ENCODE measurements around the gene MAMSTR.
"Not testable (repeated sequence)": the region's sequence is repeated elsewhere in the genome, so short reads cannot be mapped to it uniquely, and the experiment has no call there.

The MAMSTR gene

GRCh38 chr19:48698046-48698445 is 21.5 kb downstream of the MAMSTR start:
- peak; percentile 58 for DNase-seq (ENCODE audit: low read depth, low spot score)
- no peak overlapping the region for H3K4me3 ChIP-seq (ENCODE audit: low read length)

GRCh38 chr19:48696353-48697010 is 23.0 kb downstream of the MAMSTR start:
- no peak overlapping the region for H3K4me3 ChIP-seq (ENCODE audit: low read length)
- DNase-seq (ENCODE audit: low read depth, low spot score) = no peak

- no peak within 1 kb of the TSS for H3K4me3 ChIP-seq (ENCODE audit: low read length)
- no peak for DNase-seq (ENCODE audit: low read depth, low spot score)
Measured at GRCh38 chr19:48695743-48696352, 23.7 kb downstream of the MAMSTR start, which contains the start of gene FUT2. Gene FUT2, plus strand, starts transcription at chr19:48695971. Its CDS starts 6,986 bp downstream, at chr19:48702957.

GRCh38 chr19:48693629-48694028 is 25.9 kb downstream of the MAMSTR start:
- not testable (repeated sequence) for DNase-seq (ENCODE audit: low read depth, low spot score); H3K4me3 ChIP-seq (ENCODE audit: low read length)

GRCh38 chr19:48689449-48689848 is 30.1 kb downstream of the MAMSTR start:
- DNase-seq (ENCODE audit: low read depth, low spot score) = no peak
- H3K4me3 ChIP-seq (ENCODE audit: low read length) = no peak overlapping the region

GRCh38 chr19:48687776-48688175 is 31.7 kb downstream of the MAMSTR start:
- DNase-seq (ENCODE audit: low read depth, low spot score) = no peak
- H3K4me3 ChIP-seq (ENCODE audit: low read length) = no peak overlapping the region

GRCh38 chr19:48686637-48687036 is 32.9 kb downstream of the MAMSTR start:
- H3K4me3 ChIP-seq (ENCODE audit: low read length); DNase-seq (ENCODE audit: low read depth, low spot score): not testable (repeated sequence)

GRCh38 chr19:48686088-48686487 is 33.4 kb downstream of the MAMSTR start:
- DNase-seq (ENCODE audit: low read depth, low spot score) = no peak
- no peak overlapping the region for H3K4me3 ChIP-seq (ENCODE audit: low read length)

- no peak for DNase-seq (ENCODE audit: low read depth, low spot score)
- no peak overlapping the region for H3K4me3 ChIP-seq (ENCODE audit: low read length)
Measured at GRCh38 chr19:48685583-48685982, 33.9 kb downstream of the MAMSTR start.

- no peak for DNase-seq (ENCODE audit: low read depth, low spot score)
- no peak overlapping the region for H3K4me3 ChIP-seq (ENCODE audit: low read length)
Measured at GRCh38 chr19:48683349-48683748, 36.2 kb downstream of the MAMSTR start.

- DNase-seq (ENCODE audit: low read depth, low spot score) = peak; percentile 36
- H3K4me3 ChIP-seq (ENCODE audit: low read length) = no peak overlapping the region
Measured at GRCh38 chr19:48681127-48681470, 38.4 kb downstream of the MAMSTR start.

GRCh38 chr19:48680436-48681126 is 38.9 kb downstream of the MAMSTR start:
- no peak overlapping the region for H3K4me3 ChIP-seq (ENCODE audit: low read length)
- no peak for DNase-seq (ENCODE audit: low read depth, low spot score)

GRCh38 chr19:48680006-48680405 is 39.5 kb downstream of the MAMSTR start:
- H3K4me3 ChIP-seq (ENCODE audit: low read length); DNase-seq (ENCODE audit: low read depth, low spot score): not testable (repeated sequence)

- no peak overlapping the region for H3K4me3 ChIP-seq (ENCODE audit: low read length)
- no peak for DNase-seq (ENCODE audit: low read depth, low spot score)
Measured at GRCh38 chr19:48678201-48678600, 41.3 kb downstream of the MAMSTR start.

GRCh38 chr19:48676887-48677286 is 42.6 kb downstream of the MAMSTR start:
- DNase-seq (ENCODE audit: low read depth, low spot score) = no peak

GRCh38 chr19:48676487-48676886 is 43.0 kb downstream of the MAMSTR start:
- DNase-seq (ENCODE audit: low read depth, low spot score) = no peak

More at GRCh38 chr19:48676887-48677286, 42.6 kb downstream of the MAMSTR start:
- no peak overlapping the region for H3K4me3 ChIP-seq (ENCODE audit: low read length)

GRCh38 chr19:48674921-48675824 is 44.4 kb downstream of the MAMSTR start:
- DNase-seq (ENCODE audit: low read depth, low spot score) = peak; percentile 67
- no peak overlapping the region for H3K4me3 ChIP-seq (ENCODE audit: low read length)

More at GRCh38 chr19:48676487-48676886, 43.0 kb downstream of the MAMSTR start:
- no peak overlapping the region for H3K4me3 ChIP-seq (ENCODE audit: low read length)

GRCh38 chr19:48674216-48674809 is 45.2 kb downstream of the MAMSTR start:
- no peak overlapping the region for H3K4me3 ChIP-seq (ENCODE audit: low read length)
- no peak for DNase-seq (ENCODE audit: low read depth, low spot score)
